Dendritic cell treated with granulocyte-macrophage colony-stimulating factor and Interleukin-4, amounts not matched to agents 40 ng/mL and 50 ng/mL, for 4 days (primary cell): ENCODE measurements around the gene RIMBP2.

Experiments
- H3K27ac Mint-ChIP-seq: one replicate; pipeline ENCODE4 v1.8.0; 2022; ENCODE audit warnings: mild to moderate bottlenecking, mixed read lengths
- H3K27me3 Mint-ChIP-seq: one replicate; pipeline ENCODE4 v1.8.0; 2022; ENCODE audit warnings: mild to moderate bottlenecking, mixed read lengths
- H3K36me3 Mint-ChIP-seq: one replicate; pipeline ENCODE4 v1.8.0; 2022; ENCODE audit warnings: low read depth, mixed read lengths
- H3K4me1 Mint-ChIP-seq: one replicate; pipeline ENCODE4 v1.8.0; 2022; ENCODE audit warnings: low read depth, mixed read lengths
- H3K4me3 Mint-ChIP-seq: one replicate; pipeline ENCODE4 v1.8.0; 2022; ENCODE audit warnings: mild to moderate bottlenecking, moderate library complexity, mixed read lengths
- H3K9me3 Mint-ChIP-seq: one replicate; pipeline ENCODE4 v1.8.0; 2022; ENCODE audit warnings: mixed read lengths
- intact Hi-C: fragments of 100-400 bp; cut with micrococcal nuclease; formaldehyde crosslinking; loops from one replicate; pipeline ENCODE4 v1.15.0; 2022

Gene RIMBP2

DNA sequence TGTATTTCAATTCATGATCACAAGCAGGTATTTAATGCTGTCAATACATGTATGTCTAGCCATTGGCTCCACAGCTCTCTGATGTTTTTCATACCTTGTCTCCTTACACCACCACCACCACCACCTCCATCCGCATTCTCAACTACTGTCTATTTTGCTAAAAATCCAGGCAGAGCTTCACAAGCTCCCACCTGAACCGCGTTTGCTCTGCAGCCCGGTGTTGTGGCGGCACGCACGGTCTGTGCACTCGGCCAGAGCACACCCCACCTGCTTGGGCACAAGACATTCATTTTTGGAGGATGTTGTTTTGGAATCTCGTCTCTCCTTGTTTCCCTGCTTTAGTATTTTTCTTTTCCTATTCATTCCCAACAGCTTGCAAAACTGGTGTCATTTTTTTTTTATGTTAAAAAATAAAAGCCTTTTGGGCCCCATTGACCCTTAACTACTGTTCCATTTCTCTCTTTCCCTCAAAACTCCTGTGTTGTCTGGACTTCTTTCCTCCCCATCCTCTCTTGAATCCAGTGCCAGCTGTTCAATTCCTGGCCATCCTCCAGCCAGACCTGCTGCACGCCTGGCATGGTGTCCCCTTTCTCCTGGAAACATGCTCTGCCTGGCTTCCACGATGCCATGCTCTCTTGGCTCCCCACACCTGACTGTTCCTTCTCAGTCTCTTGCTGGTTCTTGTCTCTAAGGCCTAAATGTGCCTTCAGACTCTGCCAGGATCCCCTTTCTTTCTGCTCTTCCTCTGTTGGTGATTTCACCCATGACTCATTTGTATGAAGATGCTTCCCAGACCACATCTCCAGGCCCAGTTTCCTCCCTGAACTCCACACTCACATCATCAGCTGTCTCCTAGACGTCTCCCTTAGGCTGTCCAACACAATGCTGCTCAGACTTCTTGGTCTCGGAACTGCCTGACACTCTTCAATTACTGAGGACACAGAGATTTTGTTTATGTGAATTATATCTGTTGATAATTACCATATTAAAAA, 340.5 kb downstream of the RIMBP2 start:
- no peaks in the 10 kb centered on the region for H3K9me3 Mint-ChIP-seq

DNA sequence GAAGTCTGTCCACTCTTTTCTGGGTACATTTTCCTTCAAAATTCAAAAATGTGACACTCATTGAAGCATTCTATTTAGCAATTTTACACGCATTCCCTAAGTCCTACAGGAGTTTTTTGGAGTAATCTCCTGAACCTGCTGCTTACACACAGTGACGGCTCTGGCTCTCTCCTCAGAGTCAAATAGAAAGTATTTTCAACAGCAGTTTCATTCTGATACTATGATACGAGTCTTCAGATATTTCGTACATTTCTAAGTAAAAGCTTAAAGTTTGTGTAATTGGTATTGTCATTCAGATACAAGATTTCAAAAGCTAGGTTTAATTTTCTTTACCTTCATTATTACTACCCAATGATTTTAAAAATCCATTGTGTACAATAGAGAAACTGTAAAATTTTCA, 342.0 kb downstream of the RIMBP2 start:
- Mint-ChIP-seq H3K9me3 (no peaks in the 10 kb centered on the region), H3K27me3 (peaks cover 1% of the 10 kb centered on the region), H3K4me3 (no peak overlapping the region), H3K36me3 (no peaks in the 10 kb centered on the region), H3K4me1 (no peaks in the 10 kb centered on the region), H3K27ac (no peak overlapping the region)
- intact Hi-C loops: no loop called here

More for the DNA sequence above, 340.5 kb downstream of the RIMBP2 start:
- intact Hi-C loops: no loop called here
- H3K27me3 Mint-ChIP-seq: peaks cover 1% of the 10 kb centered on the region
- H3K4me1 Mint-ChIP-seq: no peaks in the 10 kb centered on the region
- no peak overlapping the region for H3K4me3 Mint-ChIP-seq
- no peaks in the 10 kb centered on the region for H3K36me3 Mint-ChIP-seq
- no peak overlapping the region for H3K27ac Mint-ChIP-seq

DNA sequence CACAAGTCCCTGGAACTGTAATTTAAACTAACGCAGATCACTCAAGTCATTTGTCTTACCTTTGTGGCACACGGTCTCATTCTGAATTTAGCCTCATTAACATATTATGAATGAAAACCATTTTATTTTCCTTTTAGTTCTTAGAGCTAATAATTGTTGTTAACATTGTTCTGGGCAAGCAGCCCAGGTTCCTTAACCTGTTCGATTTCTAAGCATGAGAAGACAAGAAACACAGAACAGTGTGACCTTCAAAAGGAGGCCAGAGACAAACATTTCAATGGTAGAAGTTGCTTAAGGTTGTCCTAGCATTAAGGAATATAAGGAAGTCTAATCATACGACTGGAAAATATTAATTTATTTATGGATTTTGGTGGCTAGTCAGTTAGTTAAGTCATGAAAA, 343.2 kb downstream of the RIMBP2 start:
- Mint-ChIP-seq H3K27ac (no peak overlapping the region), H3K4me3 (no peak overlapping the region), H3K4me1 (no peaks in the 10 kb centered on the region), H3K27me3 (peaks cover 1% of the 10 kb centered on the region), H3K36me3 (no peaks in the 10 kb centered on the region), H3K9me3 (no peaks in the 10 kb centered on the region)
- intact Hi-C loops: no loop called here

DNA sequence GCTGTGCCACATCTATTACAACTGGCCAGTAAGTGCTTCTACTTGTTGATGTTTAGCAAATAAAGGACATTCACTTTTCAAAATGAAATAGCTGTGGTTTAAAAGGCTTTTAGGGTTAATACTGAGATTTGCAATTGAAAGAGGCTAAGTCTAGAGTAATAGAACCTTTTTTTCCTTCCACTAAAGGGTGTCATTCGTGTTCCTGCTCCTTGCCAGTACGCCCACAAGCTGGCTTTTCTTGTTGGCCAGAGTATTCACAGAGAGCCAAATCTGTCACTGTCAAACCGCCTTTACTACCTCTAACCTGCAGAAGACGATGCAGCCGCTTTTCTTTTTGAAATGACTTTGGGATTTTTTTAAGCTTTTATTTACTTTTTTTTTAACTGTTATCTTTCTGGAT, 344.8 kb downstream of the RIMBP2 start:
- Mint-ChIP-seq H3K27me3 (peaks cover 1% of the 10 kb centered on the region), H3K9me3 (no peaks in the 10 kb centered on the region), H3K27ac (no peak overlapping the region), H3K36me3 (no peaks in the 10 kb centered on the region), H3K4me1 (no peaks in the 10 kb centered on the region), H3K4me3 (no peak overlapping the region)
- intact Hi-C loops: no loop called here

DNA sequence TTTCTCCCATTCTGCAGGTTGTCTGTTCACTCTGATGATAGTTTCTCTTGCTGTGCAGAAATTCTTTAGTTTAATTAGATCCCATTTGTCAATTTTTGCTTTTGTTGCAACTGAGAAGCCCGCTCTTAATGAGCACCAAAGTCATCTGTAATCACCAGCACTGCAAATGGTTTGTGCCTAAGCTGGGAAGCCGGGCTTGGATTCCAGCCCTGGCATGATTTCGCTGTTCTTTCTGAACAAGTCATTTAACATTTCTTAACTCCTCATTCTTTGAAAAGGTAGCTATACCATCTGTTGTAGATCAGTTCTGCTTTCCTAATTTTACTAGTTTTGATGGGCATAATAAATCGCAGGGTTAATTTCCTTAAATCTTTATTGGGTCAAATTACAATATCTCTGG, 346.3 kb downstream of the RIMBP2 start:
- Mint-ChIP-seq H3K4me3 (no peak overlapping the region), H3K36me3 (no peaks in the 10 kb centered on the region), H3K27me3 (peaks cover 1% of the 10 kb centered on the region), H3K4me1 (no peaks in the 10 kb centered on the region), H3K9me3 (no peaks in the 10 kb centered on the region), H3K27ac (no peak overlapping the region)
- intact Hi-C loops: no loop called here

DNA sequence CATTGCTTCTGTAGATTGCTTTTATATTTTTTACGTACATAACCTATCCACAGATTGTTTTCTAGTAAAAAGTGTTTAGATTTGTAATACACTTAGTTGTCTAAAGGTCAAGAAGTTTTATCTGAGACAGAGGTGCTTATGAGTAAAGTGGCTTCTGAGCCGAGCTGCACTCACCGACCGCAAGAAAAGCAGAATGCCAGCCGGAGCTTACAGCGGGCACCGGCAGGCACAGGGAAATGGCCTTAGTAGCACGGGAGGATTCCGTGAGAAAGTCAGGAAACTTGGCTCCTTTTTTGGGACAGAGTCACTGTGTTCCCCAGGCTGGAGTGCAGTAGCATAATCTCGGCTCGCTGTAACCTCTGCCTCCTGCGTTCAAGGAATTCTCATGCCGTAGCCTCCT, 348.6 kb downstream of the RIMBP2 start:
- no peaks in the 10 kb centered on the region for H3K9me3 Mint-ChIP-seq
- H3K4me1 Mint-ChIP-seq: no peaks in the 10 kb centered on the region
- no peak overlapping the region for H3K4me3 Mint-ChIP-seq
- no peaks in the 10 kb centered on the region for H3K36me3 Mint-ChIP-seq
- peaks cover 1% of the 10 kb centered on the region for H3K27me3 Mint-ChIP-seq
- intact Hi-C loops: no loop called here
- no peak overlapping the region for H3K27ac Mint-ChIP-seq

DNA sequence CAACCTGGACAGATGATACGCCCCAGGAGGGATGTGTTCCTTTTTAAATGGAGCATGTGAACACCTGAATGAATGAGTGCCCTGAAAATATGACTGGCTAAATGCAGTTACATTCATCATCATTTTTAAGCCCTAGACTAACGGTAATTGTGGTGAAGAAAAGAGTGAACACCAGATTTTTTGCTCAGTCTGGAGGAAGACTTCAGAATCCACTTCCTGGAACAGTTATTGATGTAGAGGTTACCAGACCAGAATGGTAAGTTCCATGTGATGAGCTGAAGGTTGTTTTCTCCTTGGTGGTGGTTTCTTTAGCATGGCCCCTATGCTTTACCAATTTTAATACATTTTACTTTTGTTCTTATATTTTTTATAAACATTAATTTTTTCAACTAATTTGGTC, 349.1 kb downstream of the RIMBP2 start:
- H3K27me3 Mint-ChIP-seq: peaks cover 1% of the 10 kb centered on the region

DNA sequence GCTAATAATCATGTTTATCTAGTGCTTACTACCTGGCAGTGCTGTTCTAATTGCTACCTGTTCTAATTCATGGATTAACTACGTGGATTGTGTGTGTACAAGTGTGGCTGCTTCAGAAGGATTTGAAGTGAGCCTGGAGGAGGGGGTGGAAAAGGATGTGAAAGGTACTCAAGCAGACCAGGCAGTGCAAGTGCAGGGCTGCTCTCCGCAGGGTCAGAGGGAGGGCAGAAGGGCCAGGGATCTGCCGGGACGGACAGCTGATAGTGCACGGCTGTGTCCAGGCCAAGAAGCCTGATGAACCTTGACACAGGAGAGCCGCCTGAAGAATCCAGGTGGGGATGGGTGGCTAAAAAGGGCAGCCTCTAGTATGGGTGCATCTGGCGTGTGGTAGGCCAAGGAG, 349.9 kb downstream of the RIMBP2 start:
- Mint-ChIP-seq H3K9me3 (no peaks in the 10 kb centered on the region), H3K27ac (no peak overlapping the region), H3K27me3 (peaks cover 1% of the 10 kb centered on the region), H3K36me3 (no peaks in the 10 kb centered on the region), H3K4me3 (no peak overlapping the region), H3K4me1 (no peaks in the 10 kb centered on the region)
- intact Hi-C loops: no loop called here

More for the DNA sequence above, 349.1 kb downstream of the RIMBP2 start:
- no peaks in the 10 kb centered on the region for H3K4me1 Mint-ChIP-seq
- no peak overlapping the region for H3K27ac Mint-ChIP-seq
- H3K9me3 Mint-ChIP-seq: no peaks in the 10 kb centered on the region
- intact Hi-C loops: no loop called here
- H3K4me3 Mint-ChIP-seq: no peak overlapping the region
- H3K36me3 Mint-ChIP-seq: no peaks in the 10 kb centered on the region

DNA sequence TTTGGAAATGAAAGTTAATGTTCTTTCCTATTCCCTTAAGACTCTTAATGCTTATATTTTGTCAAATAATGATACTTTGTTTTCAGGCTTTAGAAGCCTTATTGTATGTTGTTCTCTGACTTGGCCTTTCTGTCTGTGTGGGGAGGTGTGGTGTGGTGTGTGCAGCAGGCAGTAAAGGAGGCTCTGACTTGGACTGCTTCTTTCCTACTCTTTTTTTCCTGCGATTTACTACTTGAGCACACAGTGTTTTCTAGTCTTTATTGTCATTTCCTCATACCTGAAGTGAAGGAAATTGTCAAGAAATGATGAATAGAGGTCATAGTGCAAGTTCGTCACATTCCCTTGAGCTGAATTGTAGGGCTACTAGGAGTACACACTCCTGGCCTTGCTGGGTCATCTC, 351.5 kb downstream of the RIMBP2 start:
- H3K9me3 Mint-ChIP-seq: no peaks in the 10 kb centered on the region
- H3K4me3 Mint-ChIP-seq: no peak overlapping the region
- no peaks in the 10 kb centered on the region for H3K4me1 Mint-ChIP-seq
- no peaks in the 10 kb centered on the region for H3K36me3 Mint-ChIP-seq
- H3K27me3 Mint-ChIP-seq: no peaks in the 10 kb centered on the region
- no peak overlapping the region for H3K27ac Mint-ChIP-seq
- intact Hi-C loops: no loop called here

DNA sequence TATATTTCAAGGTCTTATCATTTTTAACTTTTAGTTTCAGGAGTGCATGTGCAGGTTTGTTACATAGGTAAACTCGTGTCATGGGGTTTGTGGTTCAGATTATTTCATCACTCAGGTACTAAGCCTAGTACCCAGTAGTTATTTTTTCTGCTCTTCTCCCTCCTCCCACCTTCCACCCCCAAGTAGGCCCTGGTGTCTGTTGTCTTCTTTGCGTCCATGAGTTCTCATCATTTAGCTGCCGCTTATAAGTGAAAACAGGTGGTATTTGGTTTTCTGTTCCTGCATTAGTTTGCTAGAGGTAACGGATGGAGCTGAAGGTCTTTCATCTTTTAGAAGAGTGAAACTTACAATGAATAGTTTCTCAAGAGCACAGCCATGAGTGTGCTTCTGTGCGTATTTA, 354.0 kb downstream of the RIMBP2 start:
- Mint-ChIP-seq H3K4me1 (no peaks in the 10 kb centered on the region), H3K36me3 (no peaks in the 10 kb centered on the region), H3K27me3 (no peaks in the 10 kb centered on the region), H3K4me3 (no peak overlapping the region), H3K27ac (no peak overlapping the region), H3K9me3 (no peaks in the 10 kb centered on the region)
- intact Hi-C loops: no loop called here

DNA sequence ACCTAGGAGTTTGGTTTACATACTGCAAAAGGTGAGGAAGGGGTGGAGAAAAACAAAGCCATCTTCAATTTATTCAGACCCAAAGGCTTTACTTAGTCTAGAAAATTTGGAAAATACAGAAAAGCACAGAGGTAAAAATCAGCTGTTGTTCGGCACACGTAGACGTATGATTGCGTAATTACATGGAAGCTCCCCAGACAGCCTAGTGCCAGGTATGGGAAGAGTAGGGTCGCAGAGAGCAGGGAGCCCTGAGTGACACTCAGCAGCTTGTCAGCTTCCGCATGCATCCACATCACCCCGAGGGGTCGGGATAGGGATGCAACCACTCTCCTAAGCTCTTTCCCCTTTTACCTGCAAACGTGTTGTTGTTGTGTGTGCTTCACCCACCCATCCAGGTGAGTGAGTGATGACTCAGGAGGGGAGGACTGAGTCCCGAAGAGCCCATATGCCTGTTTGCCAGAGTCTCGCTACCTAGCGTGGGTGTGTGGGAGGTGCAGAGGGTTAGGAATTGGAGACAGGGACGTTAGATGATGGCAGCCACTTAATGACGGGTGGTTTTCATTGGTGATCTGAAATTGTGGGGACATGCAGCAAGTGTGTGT, 358.3 kb downstream of the RIMBP2 start:
- H3K36me3 Mint-ChIP-seq: no peaks in the 10 kb centered on the region
- no peaks in the 10 kb centered on the region for H3K27me3 Mint-ChIP-seq
- no peaks in the 10 kb centered on the region for H3K4me1 Mint-ChIP-seq
- no peak overlapping the region for H3K4me3 Mint-ChIP-seq
- no peaks in the 10 kb centered on the region for H3K9me3 Mint-ChIP-seq
- H3K27ac Mint-ChIP-seq: no peak overlapping the region
- intact Hi-C loops: no loop called here

DNA sequence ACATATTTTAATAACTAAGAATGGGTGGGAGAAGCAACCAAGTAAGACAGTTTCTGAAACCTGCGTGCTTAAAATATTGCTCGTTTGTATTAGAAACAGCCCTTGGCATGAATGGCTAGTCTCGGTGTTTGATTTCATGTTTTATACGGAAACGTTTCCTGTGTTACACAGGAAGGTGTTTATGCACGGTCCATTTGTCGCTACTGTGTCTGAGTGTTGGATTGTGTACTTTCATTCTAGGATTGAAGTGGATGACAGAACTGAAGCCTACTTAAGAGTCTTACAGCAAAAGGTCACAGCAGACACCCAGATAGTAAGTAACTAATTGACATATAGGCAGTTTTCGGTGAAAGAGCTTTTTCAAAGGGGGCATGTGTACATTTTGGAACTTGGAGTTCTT, 358.9 kb downstream of the RIMBP2 start:
- H3K36me3 Mint-ChIP-seq: no peaks in the 10 kb centered on the region
- no peaks in the 10 kb centered on the region for H3K9me3 Mint-ChIP-seq
- H3K27ac Mint-ChIP-seq: no peak overlapping the region
- H3K27me3 Mint-ChIP-seq: no peaks in the 10 kb centered on the region
- intact Hi-C loops: no loop called here
- no peak overlapping the region for H3K4me3 Mint-ChIP-seq
- no peaks in the 10 kb centered on the region for H3K4me1 Mint-ChIP-seq

DNA sequence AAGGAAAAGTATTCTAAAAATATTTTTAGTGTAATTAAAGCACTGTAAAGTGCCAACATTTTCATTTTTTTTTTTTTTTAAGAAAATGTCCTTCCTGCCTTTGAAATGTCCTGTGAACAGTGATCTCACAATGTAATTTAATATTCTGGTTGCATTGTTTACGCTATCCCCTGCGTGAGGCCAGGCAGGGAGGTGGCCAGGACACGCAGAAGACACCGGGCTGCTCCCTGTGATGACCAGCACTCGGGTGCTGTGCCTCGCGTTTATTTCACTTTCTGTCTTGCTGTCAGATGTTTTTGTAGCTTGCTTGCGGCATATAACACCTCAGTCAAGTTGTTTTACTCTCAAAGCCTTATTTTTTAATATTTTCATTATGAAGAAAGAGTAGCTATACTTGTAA, 359.9 kb downstream of the RIMBP2 start:
- H3K27me3 Mint-ChIP-seq: peaks cover 1% of the 10 kb centered on the region
- H3K9me3 Mint-ChIP-seq: no peaks in the 10 kb centered on the region
- intact Hi-C loops: no loop called here
- no peak overlapping the region for H3K27ac Mint-ChIP-seq
- H3K4me3 Mint-ChIP-seq: no peak overlapping the region
- H3K4me1 Mint-ChIP-seq: no peaks in the 10 kb centered on the region
- H3K36me3 Mint-ChIP-seq: no peaks in the 10 kb centered on the region

DNA sequence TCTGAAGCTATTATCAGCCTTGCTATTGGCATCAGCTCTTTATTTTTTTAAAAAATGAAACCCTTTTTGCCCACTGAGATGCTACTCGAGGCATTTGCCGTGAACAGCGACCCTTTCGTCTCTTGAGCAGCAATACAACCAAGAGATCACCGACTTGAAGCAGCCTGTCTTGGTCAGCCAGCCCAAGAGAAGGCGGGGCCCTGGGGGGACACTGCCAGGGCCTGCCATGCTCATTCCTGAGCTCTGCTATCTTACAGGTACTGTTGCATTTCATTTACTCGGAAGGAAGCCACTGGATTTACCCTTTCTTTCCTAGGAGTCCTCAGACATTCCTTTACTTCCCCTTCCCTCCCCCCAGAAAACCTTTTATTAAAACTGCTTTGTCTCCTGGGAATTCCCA, 361.7 kb downstream of the RIMBP2 start:
- no peak overlapping the region for H3K27ac Mint-ChIP-seq
- no peaks in the 10 kb centered on the region for H3K36me3 Mint-ChIP-seq
- peaks cover 1% of the 10 kb centered on the region for H3K27me3 Mint-ChIP-seq
- H3K4me1 Mint-ChIP-seq: no peaks in the 10 kb centered on the region
- intact Hi-C loops: no loop called here
- H3K9me3 Mint-ChIP-seq: no peaks in the 10 kb centered on the region
- no peak overlapping the region for H3K4me3 Mint-ChIP-seq
